ENCODE results near the gene COL15A1.

Gene COL15A1

GRCh38 chr9:98992885-98993569 is 49.3 kb downstream of the COL15A1 start:
- TF ChIP-seq SPI1 (IDR thresholded peaks at IDR 0.05; ENCODE audit: borderline replicate concordance, low read depth) (no peak), REST (IDR thresholded peaks at IDR 0.05; ENCODE audit: insufficient replicate concordance, low read depth) (no peak), POLR2AphosphoS5 (IDR thresholded peaks at IDR 0.05; ENCODE audit: low read depth) (no peak), GABPA (IDR thresholded peaks at IDR 0.05; ENCODE audit: low read depth) (no peak), CTCF (IDR thresholded peaks at IDR 0.05; ENCODE audit: insufficient read depth, low read length) (no peak)
- no peaks in the 10 kb centered on the region for H3K27me3 ChIP-seq (ENCODE audit: insufficient read depth, poor library complexity, severe bottlenecking)
- H3K27ac ChIP-seq (replicated peaks): no peak overlapping the region
- H3K4me3 ChIP-seq (replicated peaks; ENCODE audit: insufficient read depth, low read length): no peak overlapping the region
- no peak for DNase-seq (ENCODE audit: low read depth in 1 of 2, low spot score in 1 of 2)

GRCh38 chr9:98993570-98993945 is 49.9 kb downstream of the COL15A1 start:
- DNase-seq (ENCODE audit: low read depth in 1 of 2, low spot score in 1 of 2): peak in 1 of 2 experiments; percentile 25
- H3K27ac ChIP-seq (replicated peaks): no peak overlapping the region
- no peaks in the 10 kb centered on the region for H3K27me3 ChIP-seq (ENCODE audit: insufficient read depth, poor library complexity, severe bottlenecking)
- H3K4me3 ChIP-seq (replicated peaks; ENCODE audit: insufficient read depth, low read length): no peak overlapping the region
- TF ChIP-seq POLR2AphosphoS5 (IDR thresholded peaks at IDR 0.05; ENCODE audit: low read depth): no peak
- peak; percentile 39; the same call in 1 of the 2 replicates for TF ChIP-seq SPI1 (IDR thresholded peaks at IDR 0.05; ENCODE audit: borderline replicate concordance, low read depth)

- no peak overlapping the region for H3K4me3 ChIP-seq (replicated peaks; ENCODE audit: insufficient read depth, low read length)
- no peak for DNase-seq (ENCODE audit: low read depth in 1 of 2, low spot score in 1 of 2)
- H3K27me3 ChIP-seq (ENCODE audit: insufficient read depth, poor library complexity, severe bottlenecking): no peaks in the 10 kb centered on the region
- no peak overlapping the region for H3K27ac ChIP-seq (replicated peaks)
- no peak for TF ChIP-seq GABPA (IDR thresholded peaks at IDR 0.05; ENCODE audit: low read depth)
- no peak for TF ChIP-seq CTCF (IDR thresholded peaks at IDR 0.05; ENCODE audit: insufficient read depth, low read length)
- TF ChIP-seq SPI1 (IDR thresholded peaks at IDR 0.05; ENCODE audit: borderline replicate concordance, low read depth): no peak
- no peak for TF ChIP-seq REST (IDR thresholded peaks at IDR 0.05; ENCODE audit: insufficient replicate concordance, low read depth)
- no peak for TF ChIP-seq POLR2AphosphoS5 (IDR thresholded peaks at IDR 0.05; ENCODE audit: low read depth)
Observed at GRCh38 chr9:98994172-98995058, 50.7 kb downstream of the COL15A1 start.

- no peak overlapping the region for H3K27ac ChIP-seq (replicated peaks)
- DNase-seq (ENCODE audit: low read depth in 1 of 2, low spot score in 1 of 2): no peak
- H3K27me3 ChIP-seq (ENCODE audit: insufficient read depth, poor library complexity, severe bottlenecking): no peaks in the 10 kb centered on the region
- no peak for TF ChIP-seq REST (IDR thresholded peaks at IDR 0.05; ENCODE audit: insufficient replicate concordance, low read depth)
- TF ChIP-seq SPI1 (IDR thresholded peaks at IDR 0.05; ENCODE audit: borderline replicate concordance, low read depth): no peak
- no peak for TF ChIP-seq CTCF (IDR thresholded peaks at IDR 0.05; ENCODE audit: insufficient read depth, low read length)
- TF ChIP-seq POLR2AphosphoS5 (IDR thresholded peaks at IDR 0.05; ENCODE audit: low read depth): no peak
- TF ChIP-seq GABPA (IDR thresholded peaks at IDR 0.05; ENCODE audit: low read depth): no peak
- H3K4me3 ChIP-seq (replicated peaks; ENCODE audit: insufficient read depth, low read length): no peak overlapping the region
Observed at GRCh38 chr9:98995059-98995671, 51.5 kb downstream of the COL15A1 start.
